B cell (primary cell): Measurements from ENCODE around the gene NPRL2. TPM values are rescaled to one million over a fixed set of nuclear protein-coding genes. Genes with fewer than 3 reads are reported as not detected.

Experiments
- ATAC-seq: fragments of 200-7000 bp; cut with Tn5 transposase; one replicate; pipeline ENCODE4 v1.10.0; 2021; ENCODE audit warnings: low read depth, mild to moderate bottlenecking, moderate number of reproducible peaks, moderate library complexity
- CTCF ChIA-PET: fragments of 350-600 bp; sonication (Branson Sonifier 250); formaldehyde crosslinking; loops from one replicate; lab custom pipeline; 2021; ENCODE audit warnings: antibody characterized with exemption, inconsistent platforms; lab: Charles Lee
- POLR2A ChIA-PET: fragments of 350-600 bp; sonication (Branson Sonifier 250); formaldehyde crosslinking; loops from one replicate; lab custom pipeline; 2021; ENCODE audit warnings: antibody characterized with exemption; lab: Charles Lee
- DNase-seq: peaks from one replicate; pipeline ENCODE4 v3.0.0; 2013
- H2AFZ ChIP-seq: 2 replicates; pipeline ENCODE4 v1.6.1; 2012; ENCODE audit warnings: mild to moderate bottlenecking, low read depth, low read length; ENCODE audit not compliant: insufficient read depth, poor library complexity, severe bottlenecking
- H3K27ac ChIP-seq, 2 donors: 1 replicate in 1 of 2; 2 replicates in 1 of 2; pipeline ENCODE4 v1.5.1; 2012 to 2013; ENCODE audit warnings: low read length in 2 of 2, mild to moderate bottlenecking in 2 of 2, moderate library complexity in 1 of 2
- H3K27me3 ChIP-seq, 4 experiments: fragments of 200-600 bp in 1 of 4; sonication (generic) in 1 of 4; replicated peaks in 1 of 4; 1 replicate in 2 of 4; 2 replicates in 2 of 4; pipeline versions ENCODE4 v1.6.1 to v1.7.0; 2013 to 2016; ENCODE audit warnings: low read length in 3 of 4, mild to moderate bottlenecking in 2 of 4, mixed read lengths in 1 of 4, moderate library complexity in 1 of 4; ENCODE audit not compliant: insufficient read depth in 4 of 4, control insufficient read depth in 3 of 4; ENCODE audit errors: control extremely low read depth in 1 of 4
- H3K36me3 ChIP-seq, 2 experiments: replicated peaks in 1 of 2; 1 replicate in 1 of 2; 2 replicates in 1 of 2; pipeline versions ENCODE4 v1.6.1 to v1.7.1; 2013; ENCODE audit warnings: low read length in 1 of 2; ENCODE audit not compliant: insufficient read depth in 2 of 2, control insufficient read depth in 1 of 2; ENCODE audit errors: control extremely low read depth in 1 of 2, extremely low read depth in 1 of 2
- H3K4me1 ChIP-seq, 2 donors: fragments of 200-600 bp in 1 of 2; sonication (generic) in 1 of 2; 1 replicate in 1 of 2; 2 replicates in 1 of 2; pipeline versions ENCODE4 v1.5.1 to v1.6.1; 2013 to 2017; ENCODE audit warnings: low read length in 2 of 2; ENCODE audit not compliant: control insufficient read depth in 2 of 2, insufficient read depth in 2 of 2
- H3K4me2 ChIP-seq: replicated peaks from 2 replicates; pipeline ENCODE3; 2012; ENCODE audit warnings: mild to moderate bottlenecking, low read depth, low read length; ENCODE audit not compliant: poor library complexity, severe bottlenecking
- H3K4me3 ChIP-seq, 5 experiments: fragments of 200-600 bp in 1 of 5; sonication (generic) in 1 of 5; 1 replicate in 3 of 5; 2 replicates in 2 of 5; pipeline versions ENCODE4 v1.5.1 to v1.7.0; 2011 to 2016; ENCODE audit warnings: low read length in 4 of 5, mild to moderate bottlenecking in 4 of 5, low read depth in 2 of 5, control low read depth in 1 of 5, moderate library complexity in 1 of 5; ENCODE audit not compliant: insufficient read depth in 1 of 5; ENCODE audit errors: control extremely low read depth in 1 of 5, extremely low read depth in 1 of 5
- H3K79me2 ChIP-seq: fragments of 200-600 bp; sonication (generic); one replicate; pipeline ENCODE4 v1.6.0; 2016; ENCODE audit warnings: low read length; ENCODE audit not compliant: control insufficient read depth, insufficient read depth
- H3K9ac ChIP-seq: fragments of 200-600 bp; sonication (generic); 2 replicates; pipeline ENCODE4 v1.6.1; 2017; ENCODE audit warnings: mild to moderate bottlenecking, low read length, moderate library complexity
- H3K9me3 ChIP-seq, 3 donors: one replicate each; pipeline versions ENCODE4 v1.6.1 to v1.7.1; 2013; ENCODE audit warnings: low read length in 2 of 3; ENCODE audit not compliant: control insufficient read depth in 2 of 3, insufficient read depth in 1 of 3; ENCODE audit errors: control extremely low read depth in 1 of 3
- H4K20me1 ChIP-seq: 2 replicates; pipeline ENCODE4 v1.6.0; 2012; ENCODE audit warnings: mild to moderate bottlenecking, low read length; ENCODE audit not compliant: insufficient read depth, control insufficient read depth, poor library complexity, severe bottlenecking
- H3K27ac Mint-ChIP-seq: one replicate; pipeline ENCODE4 v1.8.0; 2021; ENCODE audit warnings: mixed read lengths
- H3K27me3 Mint-ChIP-seq: one replicate; pipeline ENCODE4 v1.8.0; 2021; ENCODE audit warnings: mixed read lengths
- H3K4me1 Mint-ChIP-seq: one replicate; pipeline ENCODE4 v1.8.0; 2021; ENCODE audit warnings: mixed read lengths
- H3K4me3 Mint-ChIP-seq: one replicate; pipeline ENCODE4 v1.8.0; 2021; ENCODE audit warnings: mixed read lengths
- H3K9me3 Mint-ChIP-seq: one replicate; pipeline ENCODE4 v1.8.0; 2022; ENCODE audit warnings: mixed read lengths; ENCODE audit not compliant: insufficient read depth
- EZH2 ChIP-seq: IDR thresholded peaks from 2 replicates; pipeline ENCODE4 v1.6.1; 2012; ENCODE audit warnings: borderline replicate concordance, low read depth, mild to moderate bottlenecking, moderate library complexity, low read length; ENCODE audit not compliant: insufficient read depth, poor library complexity, severe bottlenecking
- WGBS: methylation state at CpG from one replicate; pipeline ENCODE4 v1.1.5; 2013; ENCODE audit warnings: missing lambda C conversion rate; ENCODE audit not compliant: insufficient coverage; 5-methylcytosine and 5-hydroxymethylcytosine counted together
- intact Hi-C: fragments of 100-400 bp; cut with micrococcal nuclease; formaldehyde crosslinking; loops from one replicate; pipeline ENCODE4 v1.10.0; 2022
- polyA plus RNA-seq: library from polyadenylated mRNA; depleted of rRNA; stranded (reverse); fragments of >200 nt; gene quantifications from 2 replicates; pipeline ENCODE4 v1.2.3, GENCODE V29; 2012
- total RNA-seq, 2 donors: library from RNA; stranded (reverse); fragments of 120-200 nt in 1 of 2; gene quantifications; 1 replicate in 1 of 2; 2 replicates in 1 of 2; pipeline versions ENCODE4 v1.2.3 to v1.2.4, GENCODE V29; 2013 to 2022
- TF ChIP-seq, protein P1 (sequence below): fragments of 200-600 bp; IDR thresholded peaks from one replicate; pipeline ENCODE4 v1.8.0; 2022; ENCODE audit warnings: antibody characterized with exemption, mild to moderate bottlenecking

Gene NPRL2
- total and polyA plus RNA-seq, 2 donors (not counting 1 experiment from before 2014, with no cell fraction given), result 31.3 to 64.6 TPM

DNA sequence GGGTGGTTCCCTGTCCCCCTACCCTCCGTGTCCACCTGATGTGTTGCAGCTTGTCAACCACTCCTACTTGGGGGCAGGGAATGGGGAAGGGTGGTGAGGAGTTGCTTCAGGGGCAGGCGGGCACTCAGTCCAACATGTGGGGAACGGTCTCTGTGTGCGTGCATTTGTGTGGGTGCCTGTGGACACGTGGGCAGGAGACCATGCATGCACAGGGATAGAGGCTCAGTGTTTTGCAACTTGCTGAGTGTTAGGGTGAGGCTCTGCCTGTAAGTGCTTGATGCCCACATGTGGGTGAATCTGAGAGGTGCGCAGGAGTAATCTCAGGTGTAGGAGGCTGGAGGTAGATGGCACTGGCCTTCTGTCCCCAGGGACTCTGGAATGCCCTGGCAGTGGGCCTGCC is 33.2 kb upstream of the NPRL2 start:
- no peaks in the 10 kb centered on the region for H3K4me1 ChIP-seq
- no peak overlapping the region for H3K4me2 ChIP-seq
- H3K4me3 Mint-ChIP-seq, result no peak overlapping the region
- H3K9ac ChIP-seq, result no peak overlapping the region
- POLR2A ChIA-PET, result no interaction called here
- no peaks in the 10 kb centered on the region for H3K79me2 ChIP-seq
- TF ChIP-seq EZH2, result no peak
- TF ChIP-seq, protein P1, sequence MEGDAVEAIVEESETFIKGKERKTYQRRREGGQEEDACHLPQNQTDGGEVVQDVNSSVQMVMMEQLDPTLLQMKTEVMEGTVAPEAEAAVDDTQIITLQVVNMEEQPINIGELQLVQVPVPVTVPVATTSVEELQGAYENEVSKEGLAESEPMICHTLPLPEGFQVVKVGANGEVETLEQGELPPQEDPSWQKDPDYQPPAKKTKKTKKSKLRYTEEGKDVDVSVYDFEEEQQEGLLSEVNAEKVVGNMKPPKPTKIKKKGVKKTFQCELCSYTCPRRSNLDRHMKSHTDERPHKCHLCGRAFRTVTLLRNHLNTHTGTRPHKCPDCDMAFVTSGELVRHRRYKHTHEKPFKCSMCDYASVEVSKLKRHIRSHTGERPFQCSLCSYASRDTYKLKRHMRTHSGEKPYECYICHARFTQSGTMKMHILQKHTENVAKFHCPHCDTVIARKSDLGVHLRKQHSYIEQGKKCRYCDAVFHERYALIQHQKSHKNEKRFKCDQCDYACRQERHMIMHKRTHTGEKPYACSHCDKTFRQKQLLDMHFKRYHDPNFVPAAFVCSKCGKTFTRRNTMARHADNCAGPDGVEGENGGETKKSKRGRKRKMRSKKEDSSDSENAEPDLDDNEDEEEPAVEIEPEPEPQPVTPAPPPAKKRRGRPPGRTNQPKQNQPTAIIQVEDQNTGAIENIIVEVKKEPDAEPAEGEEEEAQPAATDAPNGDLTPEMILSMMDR, result no peak
- H3K27ac Mint-ChIP-seq, result no peak overlapping the region
- H3K9me3 ChIP-seq, result no peaks in the 10 kb centered on the region
- no peaks in the 10 kb centered on the region for H3K27me3 ChIP-seq
- no peaks in the 10 kb centered on the region for H3K4me1 Mint-ChIP-seq
- CTCF ChIA-PET, result interaction anchor here (0.7 kb wide), 1 partner anchor 1006 kb away, joined by 5 read pairs; no protein-coding TSS in a partner anchor
- no peak overlapping the region for H3K27ac ChIP-seq
- H3K27me3 Mint-ChIP-seq, result peaks cover 12% of the 10 kb centered on the region
- no peak for DNase-seq
- intact Hi-C loops, result no loop called here
- 91% methylated on average over 6 of the region's 6 CpGs for WGBS
- H4K20me1 ChIP-seq, result no peaks in the 10 kb centered on the region
- no peaks in the 10 kb centered on the region for H3K9me3 Mint-ChIP-seq
- H3K4me3 ChIP-seq, result no peak overlapping the region
- no peak for ATAC-seq
- H3K36me3 ChIP-seq, result no peaks in the 10 kb centered on the region
- no peak overlapping the region for H2AFZ ChIP-seq

DNA sequence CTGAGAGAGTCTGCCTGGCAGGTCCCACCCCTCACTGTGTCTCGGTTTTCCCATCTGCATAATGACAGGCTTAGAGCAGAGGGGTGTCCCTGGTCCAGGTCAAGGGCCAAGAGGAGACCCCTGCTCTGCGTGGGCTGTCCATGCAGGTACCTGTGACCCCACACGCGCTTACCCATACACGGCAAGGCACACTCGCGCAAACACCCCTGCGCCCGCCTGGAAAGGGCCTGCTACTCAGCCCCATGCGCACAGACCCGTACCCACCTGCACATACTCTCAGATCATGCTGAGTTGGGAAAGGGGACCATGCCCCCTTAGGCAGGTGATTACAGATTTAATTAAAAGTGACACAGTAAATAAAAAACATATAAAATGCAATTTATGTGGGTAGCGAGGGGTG is 32.1 kb upstream of the NPRL2 start:
- H3K4me1 Mint-ChIP-seq, result no peaks in the 10 kb centered on the region
- H3K27ac Mint-ChIP-seq, result no peak overlapping the region
- 96% methylated on average over 10 of the region's 12 CpGs for WGBS
- DNase-seq, result no peak
- H3K27me3 Mint-ChIP-seq, result peaks cover 12% of the 10 kb centered on the region
- Histone ChIP-seq H3K27ac (no peak overlapping the region), H3K36me3 (no peaks in the 10 kb centered on the region), H4K20me1 (no peaks in the 10 kb centered on the region), H2AFZ (no peak overlapping the region), H3K9ac (no peak overlapping the region), H3K4me1 (no peaks in the 10 kb centered on the region), H3K27me3 (no peaks in the 10 kb centered on the region), H3K79me2 (no peaks in the 10 kb centered on the region), H3K9me3 (no peaks in the 10 kb centered on the region), H3K4me3 (no peak overlapping the region), H3K4me2 (no peak overlapping the region)
- no peaks in the 10 kb centered on the region for H3K9me3 Mint-ChIP-seq
- no peak overlapping the region for H3K4me3 Mint-ChIP-seq
- intact Hi-C loops, result no loop called here
- ATAC-seq, result no peak
- TF ChIP-seq EZH2, result no peak
- TF ChIP-seq, protein P1, result no peak
- POLR2A ChIA-PET, result no interaction called here
- CTCF ChIA-PET, result interaction anchor here (0.6 kb wide), 1 partner anchor 10 kb away, joined by 3 read pairs; no protein-coding TSS in a partner anchor
